Raji (cell line): ENCODE results near the gene THRB.

Source experiments
- POLR2A ChIP-seq: IDR thresholded peaks from 2 replicates; pipeline ENCODE4 v1.6.1; 2011; ENCODE audit warnings: low read depth, low read length, control low read depth; ENCODE audit not compliant: insufficient read depth

THRB gene

GRCh38 chr3:24224666-24225384 lies 269.8 kb downstream of the THRB start:
- no peak for TF ChIP-seq POLR2A

- no peak for TF ChIP-seq POLR2A
These were observed 272.4 kb downstream of the THRB start for GRCh38 chr3:24222165-24222805.

- TF ChIP-seq POLR2A: no peak
These were observed 273.6 kb downstream of the THRB start for GRCh38 chr3:24220859-24221657.

- no peak for TF ChIP-seq POLR2A
These were observed 279.1 kb downstream of the THRB start for GRCh38 chr3:24215502-24215901.

- no peak for TF ChIP-seq POLR2A
These were observed 283.3 kb downstream of the THRB start for GRCh38 chr3:24211381-24211780.

- no peak for TF ChIP-seq POLR2A
These were observed 292.6 kb downstream of the THRB start for GRCh38 chr3:24202071-24202470.

GRCh38 chr3:24201301-24201700 lies 293.3 kb downstream of the THRB start:
- no peak for TF ChIP-seq POLR2A

- no peak for TF ChIP-seq POLR2A
These were observed 294.8 kb downstream of the THRB start for GRCh38 chr3:24199775-24200247.

GRCh38 chr3:24199300-24199699 lies 295.4 kb downstream of the THRB start:
- no peak for TF ChIP-seq POLR2A

GRCh38 chr3:24198728-24199127 lies 295.9 kb downstream of the THRB start:
- TF ChIP-seq POLR2A: no peak

GRCh38 chr3:24197809-24198208 lies 296.8 kb downstream of the THRB start:
- TF ChIP-seq POLR2A: no peak

GRCh38 chr3:24196526-24196925 lies 298.1 kb downstream of the THRB start:
- TF ChIP-seq POLR2A: no peak

GRCh38 chr3:24195504-24196230 lies 299.0 kb downstream of the THRB start:
- no peak for TF ChIP-seq POLR2A

- TF ChIP-seq POLR2A: no peak
These were observed 302.1 kb downstream of the THRB start for GRCh38 chr3:24192469-24193056.

- no peak for TF ChIP-seq POLR2A
These were observed 302.7 kb downstream of the THRB start for GRCh38 chr3:24191801-24192403.

GRCh38 chr3:24190256-24190655 lies 304.4 kb downstream of the THRB start:
- no peak for TF ChIP-seq POLR2A
